Fibroblast of skin of right quadriceps (primary cell): ENCODE data around the gene DNAAF3.
"Not testable (repeated sequence)": the region's sequence is repeated elsewhere in the genome, so short reads cannot be mapped to it uniquely, and the experiment has no call there.

ENCODE experiments used
- DNase-seq: peaks from one replicate; pipeline ENCODE4 v3.0.0-alpha.2; 2013

Gene DNAAF3

GRCh38 chr19:55175117-55175867, 8.9 kb upstream of the DNAAF3 start:
- DNase-seq, result no peak

- DNase-seq, result no peak
These were observed 8.2 kb upstream of the DNAAF3 start for GRCh38 chr19:55174425-55175116.

- peak; percentile 76 for DNase-seq
These were observed 7.4 kb upstream of the DNAAF3 start for GRCh38 chr19:55173714-55174409.

- no peak for DNase-seq
These were observed 6.8 kb upstream of the DNAAF3 start for GRCh38 chr19:55173186-55173713.

GRCh38 chr19:55172741-55173140, 6.3 kb upstream of the DNAAF3 start:
- peak; percentile 69 for DNase-seq

- DNase-seq, result not testable (repeated sequence)
These were observed 5.9 kb upstream of the DNAAF3 start for GRCh38 chr19:55172318-55172717.

- no peak for DNase-seq
These were observed 5.0 kb upstream of the DNAAF3 start for GRCh38 chr19:55171440-55171839.

GRCh38 chr19:55169136-55169535, 2.7 kb upstream of the DNAAF3 start:
- no peak for DNase-seq

GRCh38 chr19:55165952-55166529, 372 bp downstream of the DNAAF3 start:
- peak; percentile 64 for DNase-seq

- no peak for DNase-seq
These were observed 4.7 kb downstream of the DNAAF3 start for GRCh38 chr19:55161571-55162322.

GRCh38 chr19:55160986-55161365, 5.4 kb downstream of the DNAAF3 start:
- DNase-seq, result no peak

GRCh38 chr19:55160128-55160985, 6.1 kb downstream of the DNAAF3 start:
- peak; percentile 80 for DNase-seq

- DNase-seq, result no peak
These were observed 7.3 kb downstream of the DNAAF3 start for GRCh38 chr19:55158848-55159749.

GRCh38 chr19:55158423-55158822, 8.0 kb downstream of the DNAAF3 start:
- no peak for DNase-seq

GRCh38 chr19:55157064-55157908, 9.1 kb downstream of the DNAAF3 start, which contains the start of gene TNNI3:
Gene TNNI3 (minus strand): TSS chr19:55157732. CDS start chr19:55157589, 143 bp downstream.
- DNase-seq, result no peak

- DNase-seq, result peak; percentile 24
These were observed 10.0 kb downstream of the DNAAF3 start for GRCh38 chr19:55156202-55157063.

GRCh38 chr19:55155784-55156183, 10.6 kb downstream of the DNAAF3 start:
- DNase-seq, result not testable (repeated sequence)

GRCh38 chr19:55153652-55154264, 12.7 kb downstream of the DNAAF3 start:
- no peak for DNase-seq
